Parathyroid adenoma (tissue), 2 donors: ENCODE measurements around the gene STPG4.

ENCODE experiments used
- H2AFZ ChIP-seq: fragments of 300-600 bp; sonication (generic); one replicate; pipeline ENCODE4 v1.7.0; 2017; ENCODE audit warnings: antibody characterized with exemption, mild to moderate bottlenecking
- H3K27ac ChIP-seq: fragments of 300-600 bp; sonication (generic); one replicate; pipeline ENCODE4 v1.7.0; 2017
- H3K27me3 ChIP-seq: fragments of 300-600 bp; sonication (generic); one replicate; pipeline ENCODE4 v1.7.0; 2017; ENCODE audit warnings: low read length; ENCODE audit not compliant: control insufficient read depth, insufficient read depth
- H3K36me3 ChIP-seq: fragments of 300-600 bp; sonication (generic); one replicate; pipeline ENCODE4 v1.7.0; 2017; ENCODE audit warnings: low read length; ENCODE audit not compliant: control insufficient read depth, insufficient read depth
- H3K4me1 ChIP-seq: fragments of 300-600 bp; sonication (generic); one replicate; pipeline ENCODE4 v1.7.0; 2017; ENCODE audit warnings: control low read depth
- H3K4me2 ChIP-seq: fragments of 300-600 bp; sonication (generic); one replicate; pipeline ENCODE4 v1.7.0; 2017; ENCODE audit warnings: low read length
- H3K4me3 ChIP-seq: fragments of 300-600 bp; sonication (generic); one replicate; pipeline ENCODE4 v1.7.0; 2017; ENCODE audit warnings: low read depth, low read length
- H3K79me2 ChIP-seq: fragments of 300-600 bp; sonication (generic); one replicate; pipeline ENCODE4 v1.7.0; 2017; ENCODE audit warnings: control low read depth
- H3K9ac ChIP-seq: fragments of 300-600 bp; sonication (generic); one replicate; pipeline ENCODE4 v1.7.0; 2017; ENCODE audit warnings: mild to moderate bottlenecking
- H3K9me3 ChIP-seq: fragments of 300-600 bp; sonication (generic); one replicate; pipeline ENCODE4 v1.7.0; 2017; ENCODE audit warnings: low read length; ENCODE audit not compliant: control insufficient read depth
- CTCF ChIP-seq: fragments of 300-600 bp; sonication (generic); IDR thresholded peaks from one replicate; pipeline ENCODE4 v1.7.0; 2017; ENCODE audit warnings: antibody characterized with exemption, mild to moderate bottlenecking
- donor health status: primary hyperparathyroidism.

The STPG4 gene

GRCh38 chr2:47076126-47076506 lies 79.0 kb downstream of the STPG4 start:
- no peak overlapping the region for H3K4me2 ChIP-seq
- no peak overlapping the region for H3K4me3 ChIP-seq
- no peaks in the 10 kb centered on the region for H3K36me3 ChIP-seq
- TF ChIP-seq CTCF: no peak
- H2AFZ ChIP-seq: no peak overlapping the region
- no peaks in the 10 kb centered on the region for H3K27me3 ChIP-seq
- H3K9ac ChIP-seq: no peak overlapping the region
- H3K79me2 ChIP-seq: no peaks in the 10 kb centered on the region
- no peaks in the 10 kb centered on the region for H3K9me3 ChIP-seq
- H3K4me1 ChIP-seq: peaks cover 7% of the 10 kb centered on the region
- H3K27ac ChIP-seq: no peak overlapping the region

- Histone ChIP-seq H3K4me3 (no peak overlapping the region), H3K9me3 (no peaks in the 10 kb centered on the region), H3K27me3 (no peaks in the 10 kb centered on the region), H3K9ac (no peak overlapping the region), H3K4me1 (peaks cover 7% of the 10 kb centered on the region), H3K79me2 (no peaks in the 10 kb centered on the region), H2AFZ (no peak overlapping the region), H3K27ac (no peak overlapping the region), H3K36me3 (no peaks in the 10 kb centered on the region), H3K4me2 (no peak overlapping the region)
- TF ChIP-seq CTCF: no peak
Observed at GRCh38 chr2:47075361-47076125, 79.6 kb downstream of the STPG4 start.

- Histone ChIP-seq H3K4me2 (no peak overlapping the region), H3K27ac (no peak overlapping the region), H2AFZ (no peak overlapping the region), H3K36me3 (no peaks in the 10 kb centered on the region), H3K79me2 (no peaks in the 10 kb centered on the region), H3K27me3 (no peaks in the 10 kb centered on the region), H3K9me3 (no peaks in the 10 kb centered on the region), H3K9ac (no peak overlapping the region), H3K4me3 (no peak overlapping the region), H3K4me1 (peaks cover 3% of the 10 kb centered on the region)
- TF ChIP-seq CTCF: no peak
Observed at GRCh38 chr2:47074691-47075090, 80.4 kb downstream of the STPG4 start.

- no peaks in the 10 kb centered on the region for H3K27me3 ChIP-seq
- no peak for TF ChIP-seq CTCF
Observed at GRCh38 chr2:47073641-47074040, 81.5 kb downstream of the STPG4 start.

GRCh38 chr2:47073217-47073616 lies 81.9 kb downstream of the STPG4 start:
- H2AFZ ChIP-seq: no peak overlapping the region
- H3K4me1 ChIP-seq: peaks cover 9% of the 10 kb centered on the region
- H3K4me3 ChIP-seq: no peak overlapping the region

More at GRCh38 chr2:47073641-47074040, 81.5 kb downstream of the STPG4 start:
- Histone ChIP-seq H3K27ac (no peak overlapping the region), H3K4me1 (peaks cover 9% of the 10 kb centered on the region), H3K79me2 (no peaks in the 10 kb centered on the region), H3K36me3 (no peaks in the 10 kb centered on the region), H3K9ac (no peak overlapping the region), H3K4me2 (no peak overlapping the region), H3K9me3 (no peaks in the 10 kb centered on the region), H2AFZ (no peak overlapping the region), H3K4me3 (no peak overlapping the region)

More at GRCh38 chr2:47073217-47073616, 81.9 kb downstream of the STPG4 start:
- peak overlapping the region; percentile 76 for H3K27ac ChIP-seq
- H3K79me2 ChIP-seq: no peaks in the 10 kb centered on the region
- H3K36me3 ChIP-seq: no peaks in the 10 kb centered on the region
- H3K9me3 ChIP-seq: no peaks in the 10 kb centered on the region
- H3K9ac ChIP-seq: no peak overlapping the region
- TF ChIP-seq CTCF: no peak
- no peaks in the 10 kb centered on the region for H3K27me3 ChIP-seq
- H3K4me2 ChIP-seq: no peak overlapping the region
